ENCODE data around the gene APLNR.

Gene APLNR

GRCh38 chr11:57251491-57252104 is 14.5 kb upstream of the APLNR start:
- no peak for DNase-seq (ENCODE audit: low spot score)

DNA sequence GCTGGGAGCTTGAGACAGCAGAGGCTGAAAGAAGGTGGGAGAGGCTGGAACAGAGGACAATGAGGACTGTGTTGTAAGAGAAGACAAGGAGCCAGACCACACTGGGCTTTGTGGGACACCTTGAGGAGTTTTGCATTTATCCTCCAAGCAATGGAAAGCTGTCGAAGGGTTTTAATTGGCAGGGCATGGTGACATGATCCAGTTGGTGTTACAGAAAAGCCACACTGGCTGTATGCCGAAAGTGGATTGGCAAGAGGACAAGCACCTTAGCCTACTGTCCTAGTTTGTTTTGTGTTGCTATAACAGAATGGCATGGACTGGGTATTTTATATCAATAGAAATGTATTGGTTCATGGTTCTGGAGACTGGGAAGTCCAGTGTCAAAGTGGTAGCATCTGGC is 14.0 kb upstream of the APLNR start:
- DNase-seq (ENCODE audit: low spot score), result no peak

DNA sequence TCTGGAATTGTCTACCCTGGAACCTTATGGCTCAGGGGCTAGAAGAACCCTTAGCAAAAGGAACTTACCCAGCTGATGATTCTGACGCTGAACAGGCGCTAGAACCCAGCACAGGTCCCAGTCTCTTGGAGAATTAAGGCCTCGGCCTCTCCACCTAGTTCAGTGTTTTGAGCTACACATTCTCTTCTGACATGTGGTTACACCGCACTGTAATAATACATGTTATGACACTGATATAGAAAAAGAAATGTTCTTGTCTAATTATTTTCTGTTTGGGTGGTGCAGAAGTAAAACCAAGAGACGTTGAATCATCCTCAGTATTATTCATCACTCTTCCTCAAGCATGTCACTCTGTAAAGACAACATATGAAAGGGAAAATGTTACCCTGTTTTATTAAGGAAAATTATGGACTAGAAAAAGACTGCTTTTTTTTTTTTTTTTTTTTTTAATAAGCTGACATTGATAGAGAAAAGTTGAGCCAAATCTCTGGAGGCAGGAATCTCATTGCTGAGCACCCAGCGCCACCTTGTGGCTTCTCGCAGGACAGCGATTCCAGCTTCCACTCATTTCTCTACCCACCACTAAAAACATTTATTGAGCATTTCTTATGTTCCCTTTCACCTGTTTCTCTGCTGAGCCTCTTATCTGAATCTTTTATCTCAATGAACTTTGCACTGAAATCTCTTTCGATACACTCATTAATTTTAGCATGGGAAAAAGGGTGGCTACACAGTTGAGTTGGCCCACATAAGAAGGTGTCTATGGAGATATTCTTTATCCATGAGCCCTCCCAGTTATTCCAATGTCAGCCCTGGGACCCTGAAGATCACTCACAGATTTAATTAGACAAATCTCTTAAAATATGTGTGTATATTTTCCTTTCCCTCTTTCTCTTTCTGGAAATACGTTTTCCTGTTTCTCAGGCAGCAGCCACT is 12.6 kb upstream of the APLNR start:
- DNase-seq (ENCODE audit: low spot score), result peak; percentile 69

GRCh38 chr11:57248780-57249383 is 11.8 kb upstream of the APLNR start:
- DNase-seq (ENCODE audit: low spot score), result peak; percentile 70

GRCh38 chr11:57244911-57245310 is 7.9 kb upstream of the APLNR start:
- DNase-seq (ENCODE audit: low spot score), result no peak

DNA sequence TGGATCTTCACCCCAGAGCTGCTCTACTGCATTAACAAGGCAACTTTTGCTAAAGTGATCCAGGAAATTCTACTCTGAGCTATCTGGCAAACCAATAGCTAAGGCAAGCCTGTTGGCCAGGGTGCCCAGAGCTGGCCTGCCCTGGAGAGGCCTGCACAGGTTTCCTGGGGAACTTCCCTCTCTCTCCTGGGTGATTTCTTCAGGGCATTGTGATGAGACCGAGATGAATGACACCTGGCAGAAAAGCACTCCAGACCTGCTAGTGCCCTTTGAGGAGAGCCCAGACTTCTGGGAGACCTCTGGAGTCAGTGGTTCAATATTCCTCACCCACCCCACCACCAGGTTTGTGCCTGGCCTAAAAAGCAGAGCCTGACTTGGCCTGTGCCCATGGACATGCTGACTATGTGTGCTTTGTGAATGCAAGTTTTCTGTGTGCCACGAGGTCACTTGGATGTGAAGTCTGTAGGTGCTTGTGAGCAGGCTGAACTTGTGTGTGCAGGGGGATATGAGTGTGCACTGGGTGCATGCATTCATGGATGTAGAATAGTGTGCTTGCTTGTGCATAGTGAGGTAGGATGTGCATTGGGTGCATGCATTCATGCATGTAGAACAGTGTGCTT is 4.4 kb upstream of the APLNR start:
- no peak for DNase-seq (ENCODE audit: low spot score)

- no peak for DNase-seq (ENCODE audit: low spot score)
Observed at GRCh38 chr11:57240757-57241156, 3.7 kb upstream of the APLNR start.

DNA sequence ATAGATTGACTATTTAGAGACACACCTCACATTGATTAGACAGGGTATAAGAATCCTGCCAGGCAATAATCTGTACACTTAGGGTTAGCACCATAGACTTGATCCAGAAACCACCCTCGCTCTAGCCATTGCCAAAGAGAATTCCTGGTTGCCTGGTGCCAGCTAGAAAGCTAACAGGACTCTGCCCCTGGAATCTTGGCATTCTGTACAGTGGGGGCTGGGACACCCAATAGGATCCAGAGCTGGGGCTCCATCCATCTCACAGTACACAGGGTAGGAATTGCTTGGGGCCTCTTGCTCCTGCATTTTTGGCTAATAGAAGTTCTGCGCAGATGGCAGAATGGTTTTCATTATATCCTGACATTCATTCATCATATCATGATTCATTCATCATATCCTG is 3.0 kb upstream of the APLNR start:
- DNase-seq (ENCODE audit: low spot score), result no peak

- no peak for DNase-seq (ENCODE audit: low spot score)
Observed at GRCh38 chr11:57239348-57239747, 2.3 kb upstream of the APLNR start.

DNA sequence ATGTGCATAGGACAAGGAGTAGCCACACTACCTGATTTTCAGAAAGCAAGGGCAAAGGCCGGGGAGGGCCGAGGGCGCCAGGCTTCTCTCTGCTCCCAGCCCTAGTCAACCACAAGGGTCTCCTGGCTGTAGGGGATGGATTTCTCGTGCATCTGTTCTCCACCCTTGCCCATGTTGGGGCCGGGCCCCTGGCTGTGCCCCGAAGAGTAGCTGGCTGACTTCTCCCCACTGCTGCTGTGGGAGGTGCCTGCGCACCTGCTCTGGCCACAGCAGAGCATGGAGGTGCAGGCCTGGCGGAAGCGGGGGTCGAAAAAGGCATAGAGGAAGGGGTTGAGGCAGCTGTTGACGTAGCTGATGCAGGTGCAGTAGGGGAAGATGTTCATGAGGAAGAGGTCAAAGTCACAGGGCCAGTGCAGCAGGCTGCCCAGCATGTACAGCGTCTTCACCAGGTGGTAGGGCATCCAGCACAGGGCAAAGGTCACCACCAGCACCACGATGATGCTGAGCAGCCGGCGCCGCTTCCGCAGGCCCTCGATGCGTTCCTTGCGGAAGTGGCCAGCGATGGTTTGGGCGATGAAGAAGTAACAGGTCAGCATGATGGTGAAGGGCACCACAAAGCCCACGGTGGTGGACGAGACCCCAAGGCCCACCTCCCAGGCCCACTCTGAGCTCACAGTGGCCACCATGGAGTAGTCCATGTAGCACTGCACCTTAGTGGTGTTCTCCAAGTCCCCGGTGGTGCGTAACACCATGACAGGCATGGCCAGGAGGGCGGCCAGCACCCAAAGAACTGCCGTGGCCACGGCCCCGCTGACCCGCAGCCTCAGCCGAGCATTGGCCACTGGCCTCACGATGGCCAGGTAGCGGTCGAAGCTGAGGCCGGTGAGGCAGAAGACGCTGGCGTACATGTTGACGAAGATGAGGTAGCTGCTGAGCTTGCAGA is 1.0 kb downstream of the APLNR start:
- DNase-seq (ENCODE audit: low spot score), result no peak

DNA sequence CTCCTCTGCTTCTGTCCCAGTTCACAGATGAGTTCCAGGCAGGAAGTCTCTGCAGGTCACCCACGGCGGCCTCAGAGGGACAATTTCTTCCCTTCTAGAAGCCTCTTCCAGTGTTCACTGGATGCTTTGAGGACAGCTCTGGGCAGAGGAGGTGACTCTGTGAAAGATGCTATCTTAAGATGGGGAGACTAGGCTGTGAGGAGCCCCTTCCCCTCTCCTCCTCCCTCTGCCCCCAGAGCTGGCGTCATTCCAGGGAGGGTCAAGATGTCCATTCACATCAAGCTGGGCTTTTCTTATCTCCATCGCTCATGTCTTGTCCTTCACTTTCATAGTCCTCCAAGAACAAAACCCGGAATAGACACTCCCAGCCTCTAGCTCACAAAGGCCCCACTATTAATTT is 3.3 kb downstream of the APLNR start:
- DNase-seq (ENCODE audit: low spot score), result no peak

DNA sequence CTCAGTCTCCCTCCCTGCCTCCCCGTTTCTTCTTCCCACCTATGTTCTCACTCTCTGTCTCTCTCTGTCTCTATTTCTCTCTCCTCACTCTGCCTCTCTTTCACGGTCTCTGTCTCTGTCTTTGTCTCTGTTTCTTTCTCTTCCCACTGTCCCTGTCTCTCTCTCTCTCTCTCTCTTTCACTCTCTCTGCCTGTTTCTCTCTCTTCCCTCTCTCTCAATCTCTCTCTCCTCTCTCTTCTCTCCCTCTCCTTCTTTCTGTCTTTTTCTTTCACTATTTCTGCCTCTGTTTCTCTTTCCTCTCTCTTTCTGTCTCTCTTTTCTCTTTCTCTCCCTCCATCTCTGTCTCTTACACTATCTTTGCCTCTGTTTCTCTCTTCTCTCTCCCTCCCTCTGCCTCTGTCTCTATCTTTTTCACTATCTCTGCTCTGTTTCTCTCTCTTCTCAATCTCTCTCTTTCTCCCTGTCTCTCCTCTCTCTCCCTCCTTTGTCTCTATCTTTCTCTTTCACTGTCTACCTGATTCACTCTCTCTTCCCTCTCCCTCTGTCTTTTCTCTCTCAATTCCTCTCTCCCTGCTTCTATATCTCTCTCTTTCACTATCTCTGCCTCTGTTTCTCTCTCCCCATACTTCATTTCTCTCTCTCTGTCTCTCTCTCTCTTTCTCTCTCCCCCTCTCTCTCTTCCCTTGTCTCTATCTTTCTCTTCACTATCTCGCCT is 5.4 kb downstream of the APLNR start:
- DNase-seq (ENCODE audit: low spot score), result no peak

GRCh38 chr11:57230791-57231538 is 6.1 kb downstream of the APLNR start:
- no peak for DNase-seq (ENCODE audit: low spot score)

- DNase-seq (ENCODE audit: low spot score), result no peak
Observed at GRCh38 chr11:57230316-57230715, 6.7 kb downstream of the APLNR start.

- no peak for DNase-seq (ENCODE audit: low spot score)
Observed at GRCh38 chr11:57228600-57228999, 8.4 kb downstream of the APLNR start.

DNA sequence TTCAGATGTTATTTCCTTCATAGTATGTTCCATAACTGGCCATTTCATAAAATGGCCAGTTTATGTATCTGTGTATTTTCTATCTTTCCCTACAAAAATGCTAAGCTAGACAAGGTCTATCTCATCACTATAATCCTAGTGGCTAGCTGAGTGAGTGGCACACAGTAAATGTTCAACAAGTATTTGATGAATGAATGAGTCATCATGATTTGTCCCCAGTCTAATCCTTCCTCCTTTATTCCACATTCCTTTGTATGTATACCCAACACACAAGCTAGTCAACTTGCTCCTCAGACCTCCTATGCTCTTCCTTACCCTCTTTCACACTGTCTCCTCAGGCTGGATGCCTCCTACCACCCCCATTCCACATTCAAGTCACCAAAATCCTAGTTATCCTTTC is 12.5 kb downstream of the APLNR start:
- no peak for DNase-seq (ENCODE audit: low spot score)

- DNase-seq (ENCODE audit: low spot score), result no peak
Observed at GRCh38 chr11:57224128-57224527, 12.9 kb downstream of the APLNR start.

DNA sequence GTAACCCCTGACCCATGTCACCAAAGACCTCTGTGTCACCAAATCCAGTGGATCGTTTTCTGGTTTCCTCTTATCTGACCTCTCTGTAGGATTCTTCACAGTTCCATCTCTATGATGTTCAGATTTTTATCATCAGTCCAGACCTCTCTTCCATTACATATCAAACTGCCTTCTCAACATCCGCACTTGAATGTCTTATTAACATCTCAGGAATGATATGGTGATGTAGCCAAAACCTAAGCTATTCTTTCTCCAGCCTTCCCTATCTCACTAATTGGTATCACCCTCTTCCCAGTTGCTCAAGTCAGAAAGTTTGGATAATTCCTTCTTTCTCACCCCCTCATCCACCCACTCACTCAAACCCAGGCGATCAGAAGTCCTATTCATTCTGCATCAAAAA is 13.4 kb downstream of the APLNR start:
- no peak for DNase-seq (ENCODE audit: low spot score)

DNA sequence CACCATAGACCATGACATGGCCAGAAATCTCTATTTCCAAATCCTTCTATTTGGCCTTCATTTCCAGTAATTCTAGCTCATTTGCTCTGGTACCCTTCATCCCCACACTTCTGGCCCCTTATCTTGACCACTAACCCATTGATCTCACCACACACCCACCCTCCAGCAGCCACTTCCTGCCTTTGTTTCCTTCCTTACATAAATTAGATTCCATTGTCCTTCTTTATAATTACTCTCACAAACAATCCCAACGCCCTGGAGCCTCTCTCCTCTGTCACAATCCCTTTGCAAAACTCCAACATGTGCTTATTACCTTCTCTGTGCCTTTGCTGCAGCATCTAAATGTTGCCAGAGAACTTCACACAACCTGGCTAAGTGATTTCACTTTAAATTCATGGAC is 14.8 kb downstream of the APLNR start:
- no peak for DNase-seq (ENCODE audit: low spot score)

GRCh38 chr11:57219021-57219627 is 17.9 kb downstream of the APLNR start:
- DNase-seq (ENCODE audit: low spot score), result no peak

All from NAMALWA (cell line).